Mesothelial cell of epicardium (in vitro differentiated cells): ENCODE measurements around the gene CFHR3. TPM values are rescaled to one million over a fixed set of nuclear protein-coding genes. Genes with fewer than 3 reads are reported as not detected.

Source experiments
- DNase-seq, 2 experiments: peaks; one replicate each; pipeline ENCODE4 v3.0.0; 2021; ENCODE audit warnings: low spot score in 2 of 2; ENCODE audit not compliant: unreplicated experiment in 2 of 2
- H3K27ac Mint-ChIP-seq: 2 replicates; pipeline ENCODE4 v1.8.0; 2021; ENCODE audit warnings: mixed read lengths
- H3K27me3 Mint-ChIP-seq: 2 replicates; pipeline ENCODE4 v1.8.0; 2021; ENCODE audit warnings: low read depth, mixed read lengths
- H3K36me3 Mint-ChIP-seq: 2 replicates; pipeline ENCODE4 v1.8.0; 2021; ENCODE audit warnings: mixed read lengths
- H3K4me1 Mint-ChIP-seq: 2 replicates; pipeline ENCODE4 v1.8.0; 2021; ENCODE audit warnings: mixed read lengths
- H3K4me3 Mint-ChIP-seq: 2 replicates; pipeline ENCODE4 v1.8.0; 2021; ENCODE audit warnings: mild to moderate bottlenecking, moderate library complexity, mixed read lengths
- H3K9me3 Mint-ChIP-seq: 2 replicates; pipeline ENCODE4 v1.8.0; 2021; ENCODE audit warnings: mixed read lengths
- CTCF ChIP-seq: fragments of 200-600 bp; sonication (generic); IDR thresholded peaks from one replicate; pipeline ENCODE4 v1.5.0; 2021; ENCODE audit warnings: antibody characterized with exemption; ENCODE audit not compliant: unreplicated experiment
- total RNA-seq: library from RNA; stranded (reverse); gene quantifications from 3 replicates; pipeline ENCODE4 v1.2.1, GENCODE V29; 2021

The CFHR3 gene
- 0.38 to 0.93 TPM (median 0.42 TPM) in 3 replicates for total RNA-seq

- no peak within 1 kb of the TSS for H3K27ac Mint-ChIP-seq
- H3K4me1 Mint-ChIP-seq: no peaks in the 10 kb centered on the region
- H3K36me3 Mint-ChIP-seq: no peaks in the 10 kb centered on the region
- TF ChIP-seq CTCF: no peak
- H3K27me3 Mint-ChIP-seq: no peaks in the 10 kb centered on the region
- H3K9me3 Mint-ChIP-seq: peaks cover 3% of the 10 kb centered on the region
- H3K4me3 Mint-ChIP-seq: no peak within 1 kb of the TSS
- no peak for DNase-seq
Observed at GRCh38 chr1:196774603-196775002, at the start of gene CFHR3. CFHR3 (plus strand) TSS chr1:196774840; CDS start chr1:196774887, 47 bp downstream.

GRCh38 chr1:196732526-196732925 lies 42.1 kb upstream of the CFHR3 start:
- Mint-ChIP-seq H3K4me1 (peaks cover 7% of the 10 kb centered on the region), H3K27me3 (peaks cover 3% of the 10 kb centered on the region), H3K27ac (no peak overlapping the region), H3K9me3 (peaks cover 16% of the 10 kb centered on the region), H3K4me3 (no peak overlapping the region), H3K36me3 (no peaks in the 10 kb centered on the region)
- no peak for DNase-seq
- TF ChIP-seq CTCF: peak; percentile 53

GRCh38 chr1:196733091-196733970 lies 41.3 kb upstream of the CFHR3 start:
- Mint-ChIP-seq H3K27ac (no peak overlapping the region), H3K4me3 (no peak overlapping the region), H3K36me3 (no peaks in the 10 kb centered on the region), H3K9me3 (peaks cover 23% of the 10 kb centered on the region), H3K27me3 (peaks cover 3% of the 10 kb centered on the region), H3K4me1 (peaks cover 7% of the 10 kb centered on the region)
- no peak for DNase-seq
- no peak for TF ChIP-seq CTCF

- no peak for DNase-seq
- H3K27me3 Mint-ChIP-seq: peaks cover 3% of the 10 kb centered on the region
- TF ChIP-seq CTCF: no peak
- H3K27ac Mint-ChIP-seq: no peak overlapping the region
- no peak overlapping the region for H3K4me3 Mint-ChIP-seq
- peaks cover 7% of the 10 kb centered on the region for H3K4me1 Mint-ChIP-seq
- H3K9me3 Mint-ChIP-seq: peaks cover 26% of the 10 kb centered on the region
- no peaks in the 10 kb centered on the region for H3K36me3 Mint-ChIP-seq
Observed at GRCh38 chr1:196734006-196734405, 40.6 kb upstream of the CFHR3 start.

- Mint-ChIP-seq H3K4me1 (peaks cover 7% of the 10 kb centered on the region), H3K9me3 (peaks cover 31% of the 10 kb centered on the region), H3K27ac (no peak overlapping the region), H3K4me3 (no peak overlapping the region), H3K36me3 (peaks cover 3% of the 10 kb centered on the region), H3K27me3 (peaks cover under 1% of the 10 kb centered on the region)
- no peak for TF ChIP-seq CTCF
- no peak for DNase-seq
Observed at GRCh38 chr1:196734460-196734859, 40.2 kb upstream of the CFHR3 start.
